Endothelial cell (in vitro differentiated cells): Measurements from ENCODE around the gene NPHS2. TPM values are rescaled to one million over a fixed set of nuclear protein-coding genes. Genes with fewer than 3 reads are reported as not detected.

ENCODE experiments used
- DNase-seq: peaks from one replicate; pipeline ENCODE4 v3.0.0; 2021; ENCODE audit warnings: low spot score
- H3K27ac Mint-ChIP-seq: one replicate; pipeline ENCODE4 v1.8.0; 2021; ENCODE audit warnings: mixed read lengths, inconsistent platforms; ENCODE audit not compliant: unreplicated experiment
- H3K27me3 Mint-ChIP-seq: one replicate; pipeline ENCODE4 v1.8.0; 2021; ENCODE audit warnings: mild to moderate bottlenecking, moderate library complexity, mixed read lengths, inconsistent platforms; ENCODE audit not compliant: unreplicated experiment
- H3K36me3 Mint-ChIP-seq: one replicate; pipeline ENCODE4 v1.8.0; 2021; ENCODE audit warnings: mild to moderate bottlenecking, low read depth, mixed read lengths, inconsistent platforms; ENCODE audit not compliant: unreplicated experiment
- H3K4me1 Mint-ChIP-seq: one replicate; pipeline ENCODE4 v1.8.0; 2021; ENCODE audit warnings: mild to moderate bottlenecking, mixed read lengths, inconsistent platforms; ENCODE audit not compliant: unreplicated experiment
- H3K4me3 Mint-ChIP-seq: one replicate; pipeline ENCODE4 v1.8.0; 2021; ENCODE audit warnings: mild to moderate bottlenecking, mixed read lengths, inconsistent platforms; ENCODE audit not compliant: unreplicated experiment
- H3K9me3 Mint-ChIP-seq: one replicate; pipeline ENCODE4 v1.8.0; 2021; ENCODE audit warnings: mixed read lengths, inconsistent platforms; ENCODE audit not compliant: unreplicated experiment
- CTCF ChIP-seq: fragments of 200-600 bp; sonication (generic); IDR thresholded peaks from one replicate; pipeline ENCODE4 v1.5.0; 2021; ENCODE audit warnings: antibody characterized with exemption; ENCODE audit not compliant: unreplicated experiment
- total RNA-seq: library from RNA; stranded (reverse); fragmentation: NEBNext Ultra II Directional; extraction: Animal tissue kit (Norgen Biotek cat#: 25700); gene quantifications from one replicate; pipeline ENCODE4 v1.2.1, GENCODE V29; 2021; ENCODE audit not compliant: unreplicated experiment

NPHS2 gene
- total RNA-seq, 1 donor from 2014 or later, result not detected

GRCh38 chr1:179516976-179517705 is 58.6 kb downstream of the NPHS2 start:
- Mint-ChIP-seq H3K27me3 (peaks cover 4% of the 10 kb centered on the region), H3K4me1 (no peaks in the 10 kb centered on the region), H3K36me3 (no peaks in the 10 kb centered on the region), H3K4me3 (no peak overlapping the region), H3K9me3 (no peaks in the 10 kb centered on the region), H3K27ac (no peak overlapping the region)
- no peak for TF ChIP-seq CTCF
- no peak for DNase-seq

- no peak for DNase-seq
- no peaks in the 10 kb centered on the region for H3K36me3 Mint-ChIP-seq
- H3K27ac Mint-ChIP-seq, result no peak overlapping the region
- peaks cover 2% of the 10 kb centered on the region for H3K27me3 Mint-ChIP-seq
- TF ChIP-seq CTCF, result no peak
- no peaks in the 10 kb centered on the region for H3K4me1 Mint-ChIP-seq
- no peaks in the 10 kb centered on the region for H3K9me3 Mint-ChIP-seq
- no peak overlapping the region for H3K4me3 Mint-ChIP-seq
Observed at GRCh38 chr1:179510038-179510437, 65.7 kb downstream of the NPHS2 start.

GRCh38 chr1:179509384-179509783 is 66.4 kb downstream of the NPHS2 start:
- DNase-seq, result no peak
- no peaks in the 10 kb centered on the region for H3K27me3 Mint-ChIP-seq
- TF ChIP-seq CTCF, result no peak
- no peaks in the 10 kb centered on the region for H3K9me3 Mint-ChIP-seq
- no peak overlapping the region for H3K27ac Mint-ChIP-seq
- no peaks in the 10 kb centered on the region for H3K36me3 Mint-ChIP-seq
- no peak overlapping the region for H3K4me3 Mint-ChIP-seq
- no peaks in the 10 kb centered on the region for H3K4me1 Mint-ChIP-seq

- H3K36me3 Mint-ChIP-seq, result no peaks in the 10 kb centered on the region
- DNase-seq, result no peak
- H3K9me3 Mint-ChIP-seq, result no peaks in the 10 kb centered on the region
- H3K4me3 Mint-ChIP-seq, result no peak overlapping the region
- H3K27me3 Mint-ChIP-seq, result no peaks in the 10 kb centered on the region
- no peaks in the 10 kb centered on the region for H3K4me1 Mint-ChIP-seq
- no peak overlapping the region for H3K27ac Mint-ChIP-seq
- TF ChIP-seq CTCF, result no peak
Observed at GRCh38 chr1:179506199-179506598, 69.5 kb downstream of the NPHS2 start.

Other genes starting within 250 kb of the NPHS2 start
- gene AXDND1, start 210.0 kb downstream of the NPHS2 start, total RNA-seq, result not detected
- not detected for gene TDRD5, start 15.9 kb upstream of the NPHS2 start, total RNA-seq
- not detected for gene FAM163A, start 167.3 kb upstream of the NPHS2 start, total RNA-seq